Activated CD4-positive, alpha-beta T cell treated with anti-CD3 and anti-CD28 coated beads, Interleukin-2, amount 10 ng/mL, durations not matched to agents 24 days and 14 days (primary cell): ENCODE data around the gene ZNF804A. TPM values are rescaled to one million over a fixed set of nuclear protein-coding genes. Genes with fewer than 3 reads are reported as not detected.
A peak's percentile ranks its signal among the peaks of the same experiment; 100 is the strongest.
"Not testable (repeated sequence)": the region's sequence is repeated elsewhere in the genome, so short reads cannot be mapped to it uniquely, and the experiment has no call there.

Experiments used
- DNase-seq: peaks from one replicate; pipeline ENCODE4 v3.0.0; 2022
- H3K27ac Mint-ChIP-seq: one replicate; pipeline ENCODE4 v1.8.0; 2022; ENCODE audit warnings: mild to moderate bottlenecking, mixed read lengths
- H3K27me3 Mint-ChIP-seq: one replicate; pipeline ENCODE4 v1.8.0; 2022; ENCODE audit warnings: mixed read lengths
- H3K36me3 Mint-ChIP-seq: one replicate; pipeline ENCODE4 v1.8.0; 2022; ENCODE audit warnings: low read depth, mild to moderate bottlenecking, mixed read lengths
- H3K4me1 Mint-ChIP-seq: one replicate; pipeline ENCODE4 v1.8.0; 2021; ENCODE audit warnings: mixed read lengths
- H3K4me3 Mint-ChIP-seq: one replicate; pipeline ENCODE4 v1.8.0; 2022; ENCODE audit warnings: mild to moderate bottlenecking, moderate library complexity, mixed read lengths
- H3K9me3 Mint-ChIP-seq: one replicate; pipeline ENCODE4 v1.8.0; 2021; ENCODE audit warnings: mixed read lengths
- intact Hi-C: fragments of 100-400 bp; cut with micrococcal nuclease; formaldehyde crosslinking; loops from one replicate; pipeline ENCODE4 v1.15.1; 2023
- total RNA-seq: library from RNA; stranded (reverse); gene quantifications from 2 replicates; pipeline ENCODE4 v1.2.3, GENCODE V29; 2022

ZNF804A gene
- total RNA-seq, 1 donor from 2014 or later: not detected

- H3K36me3 Mint-ChIP-seq: no peaks in the 10 kb centered on the region
- DNase-seq: no peak
- no peaks in the 10 kb centered on the region for H3K9me3 Mint-ChIP-seq
- H3K27ac Mint-ChIP-seq: no peak overlapping the region
- no peaks in the 10 kb centered on the region for H3K4me1 Mint-ChIP-seq
- no peak overlapping the region for H3K4me3 Mint-ChIP-seq
- intact Hi-C loops: no loop called here
- H3K27me3 Mint-ChIP-seq: no peaks in the 10 kb centered on the region
Measured at GRCh38 chr2:184847331-184847730, 249.0 kb downstream of the ZNF804A start.

GRCh38 chr2:184849516-184849915, 251.2 kb downstream of the ZNF804A start:
- intact Hi-C loops: no loop called here
- no peak overlapping the region for H3K4me3 Mint-ChIP-seq
- H3K27ac Mint-ChIP-seq: no peak overlapping the region
- no peaks in the 10 kb centered on the region for H3K27me3 Mint-ChIP-seq
- no peaks in the 10 kb centered on the region for H3K36me3 Mint-ChIP-seq
- H3K9me3 Mint-ChIP-seq: no peaks in the 10 kb centered on the region
- DNase-seq: no peak
- H3K4me1 Mint-ChIP-seq: no peaks in the 10 kb centered on the region

- H3K4me1 Mint-ChIP-seq: no peaks in the 10 kb centered on the region
- H3K27me3 Mint-ChIP-seq: no peaks in the 10 kb centered on the region
- DNase-seq: no peak
- H3K9me3 Mint-ChIP-seq: peaks cover under 1% of the 10 kb centered on the region
- H3K27ac Mint-ChIP-seq: no peak overlapping the region
- no peak overlapping the region for H3K4me3 Mint-ChIP-seq
- intact Hi-C loops: no loop called here
- no peaks in the 10 kb centered on the region for H3K36me3 Mint-ChIP-seq
Measured at GRCh38 chr2:184851576-184851975, 253.2 kb downstream of the ZNF804A start.

GRCh38 chr2:184859187-184859586, 260.9 kb downstream of the ZNF804A start:
- Mint-ChIP-seq H3K4me1 (no peaks in the 10 kb centered on the region), H3K27ac (no peak overlapping the region), H3K9me3 (peaks cover 7% of the 10 kb centered on the region), H3K27me3 (no peaks in the 10 kb centered on the region), H3K36me3 (no peaks in the 10 kb centered on the region), H3K4me3 (no peak overlapping the region)
- intact Hi-C loops: no loop called here
- no peak for DNase-seq

GRCh38 chr2:184860744-184861143, 262.4 kb downstream of the ZNF804A start:
- intact Hi-C loops: no loop called here
- Mint-ChIP-seq H3K27me3 (no peaks in the 10 kb centered on the region), H3K4me3 (no peak overlapping the region), H3K27ac (no peak overlapping the region), H3K4me1 (no peaks in the 10 kb centered on the region), H3K9me3 (peaks cover 7% of the 10 kb centered on the region), H3K36me3 (no peaks in the 10 kb centered on the region)
- DNase-seq: no peak

- H3K27ac Mint-ChIP-seq: no peak overlapping the region
- H3K9me3 Mint-ChIP-seq: no peaks in the 10 kb centered on the region
- DNase-seq: no peak
- intact Hi-C loops: no loop called here
- no peak overlapping the region for H3K4me3 Mint-ChIP-seq
- no peaks in the 10 kb centered on the region for H3K4me1 Mint-ChIP-seq
- no peaks in the 10 kb centered on the region for H3K36me3 Mint-ChIP-seq
- H3K27me3 Mint-ChIP-seq: no peaks in the 10 kb centered on the region
Measured at GRCh38 chr2:184875212-184875611, 276.9 kb downstream of the ZNF804A start.

GRCh38 chr2:184875911-184876310, 277.6 kb downstream of the ZNF804A start:
- no peaks in the 10 kb centered on the region for H3K4me1 Mint-ChIP-seq
- H3K27me3 Mint-ChIP-seq: no peaks in the 10 kb centered on the region
- intact Hi-C loops: no loop called here
- H3K4me3 Mint-ChIP-seq: no peak overlapping the region
- H3K27ac Mint-ChIP-seq: no peak overlapping the region
- H3K36me3 Mint-ChIP-seq: no peaks in the 10 kb centered on the region
- H3K9me3 Mint-ChIP-seq: no peaks in the 10 kb centered on the region
- DNase-seq: no peak

GRCh38 chr2:184877909-184878308, 279.6 kb downstream of the ZNF804A start:
- H3K27ac Mint-ChIP-seq: no peak overlapping the region
- intact Hi-C loops: no loop called here
- H3K36me3 Mint-ChIP-seq: no peaks in the 10 kb centered on the region
- no peaks in the 10 kb centered on the region for H3K4me1 Mint-ChIP-seq
- no peaks in the 10 kb centered on the region for H3K9me3 Mint-ChIP-seq
- H3K4me3 Mint-ChIP-seq: no peak overlapping the region
- H3K27me3 Mint-ChIP-seq: no peaks in the 10 kb centered on the region
- no peak for DNase-seq

GRCh38 chr2:184879671-184880070, 281.3 kb downstream of the ZNF804A start:
- Mint-ChIP-seq H3K36me3 (no peaks in the 10 kb centered on the region), H3K4me1 (no peaks in the 10 kb centered on the region), H3K9me3 (no peaks in the 10 kb centered on the region), H3K4me3 (no peak overlapping the region), H3K27me3 (no peaks in the 10 kb centered on the region), H3K27ac (no peak overlapping the region)
- intact Hi-C loops: no loop called here
- no peak for DNase-seq

GRCh38 chr2:184886585-184886984, 288.3 kb downstream of the ZNF804A start:
- H3K9me3 Mint-ChIP-seq: peaks cover 15% of the 10 kb centered on the region
- H3K27me3 Mint-ChIP-seq, H3K36me3 Mint-ChIP-seq, H3K4me1 Mint-ChIP-seq, intact Hi-C loops, DNase-seq, H3K27ac Mint-ChIP-seq, H3K4me3 Mint-ChIP-seq: not testable (repeated sequence)

GRCh38 chr2:184890311-184890710, 292.0 kb downstream of the ZNF804A start:
- no peak for DNase-seq
- Mint-ChIP-seq H3K9me3 (peaks cover 12% of the 10 kb centered on the region), H3K4me1 (peaks cover 3% of the 10 kb centered on the region), H3K4me3 (peak overlapping the region; percentile 34), H3K27me3 (no peaks in the 10 kb centered on the region), H3K36me3 (no peaks in the 10 kb centered on the region), H3K27ac (no peak overlapping the region)
- intact Hi-C loops: no loop called here

- Mint-ChIP-seq H3K4me1 (no peaks in the 10 kb centered on the region), H3K27ac (no peak overlapping the region), H3K9me3 (no peaks in the 10 kb centered on the region), H3K27me3 (no peaks in the 10 kb centered on the region), H3K36me3 (no peaks in the 10 kb centered on the region), H3K4me3 (no peak overlapping the region)
- intact Hi-C loops: no loop called here
- no peak for DNase-seq
Measured at GRCh38 chr2:184904991-184905390, 306.7 kb downstream of the ZNF804A start.

- Mint-ChIP-seq H3K36me3 (no peaks in the 10 kb centered on the region), H3K9me3 (no peaks in the 10 kb centered on the region), H3K4me3 (no peak overlapping the region), H3K27ac (no peak overlapping the region), H3K4me1 (no peaks in the 10 kb centered on the region), H3K27me3 (no peaks in the 10 kb centered on the region)
- DNase-seq: no peak
- intact Hi-C loops: no loop called here
Measured at GRCh38 chr2:184906160-184906559, 307.8 kb downstream of the ZNF804A start.

GRCh38 chr2:184906709-184907108, 308.4 kb downstream of the ZNF804A start:
- no peak for DNase-seq
- no peaks in the 10 kb centered on the region for H3K4me1 Mint-ChIP-seq
- intact Hi-C loops: no loop called here
- no peaks in the 10 kb centered on the region for H3K36me3 Mint-ChIP-seq
- no peaks in the 10 kb centered on the region for H3K27me3 Mint-ChIP-seq
- no peak overlapping the region for H3K4me3 Mint-ChIP-seq
- no peaks in the 10 kb centered on the region for H3K9me3 Mint-ChIP-seq
- no peak overlapping the region for H3K27ac Mint-ChIP-seq

- Mint-ChIP-seq H3K27ac (no peak overlapping the region), H3K36me3 (no peaks in the 10 kb centered on the region), H3K4me1 (no peaks in the 10 kb centered on the region), H3K9me3 (peaks cover 4% of the 10 kb centered on the region), H3K4me3 (no peak overlapping the region), H3K27me3 (no peaks in the 10 kb centered on the region)
- intact Hi-C loops: no loop called here
- DNase-seq: no peak
Measured at GRCh38 chr2:184908966-184909365, 310.6 kb downstream of the ZNF804A start.
